ENCODE measurements around the gene GUCY2F.

The GUCY2F gene

GRCh38 chrX:109393859-109394258 lies 88.0 kb downstream of the GUCY2F start:
- no peak for DNase-seq (ENCODE audit: low spot score)

- DNase-seq (ENCODE audit: low spot score) = no peak
Measured at GRCh38 chrX:109392895-109393294, 89.0 kb downstream of the GUCY2F start.

- DNase-seq (ENCODE audit: low spot score) = no peak
Measured at GRCh38 chrX:109390556-109390955, 91.3 kb downstream of the GUCY2F start.

GRCh38 chrX:109389917-109390316 lies 92.0 kb downstream of the GUCY2F start:
- no peak for DNase-seq (ENCODE audit: low spot score)

GRCh38 chrX:109384699-109385098 lies 97.2 kb downstream of the GUCY2F start:
- no peak for DNase-seq (ENCODE audit: low spot score)

- no peak for DNase-seq (ENCODE audit: low spot score)
Measured at GRCh38 chrX:109382332-109382731, 99.6 kb downstream of the GUCY2F start.

- DNase-seq (ENCODE audit: low spot score) = no peak
Measured at GRCh38 chrX:109378281-109378680, 103.6 kb downstream of the GUCY2F start.

- no peak for DNase-seq (ENCODE audit: low spot score)
Measured at GRCh38 chrX:109374262-109374960, 107.5 kb downstream of the GUCY2F start.

- DNase-seq (ENCODE audit: low spot score) = no peak
Measured at GRCh38 chrX:109373468-109373867, 108.4 kb downstream of the GUCY2F start.

GRCh38 chrX:109372716-109373115 lies 109.2 kb downstream of the GUCY2F start:
- no peak for DNase-seq (ENCODE audit: low spot score)

GRCh38 chrX:109372291-109372690 lies 109.6 kb downstream of the GUCY2F start:
- DNase-seq (ENCODE audit: low spot score) = no peak

GRCh38 chrX:109362101-109362500 lies 119.8 kb downstream of the GUCY2F start:
- DNase-seq (ENCODE audit: low spot score) = no peak

GRCh38 chrX:109360301-109360700 lies 121.6 kb downstream of the GUCY2F start:
- no peak for DNase-seq (ENCODE audit: low spot score)

GRCh38 chrX:109357706-109358105 lies 124.2 kb downstream of the GUCY2F start:
- no peak for DNase-seq (ENCODE audit: low spot score)

- no peak for DNase-seq (ENCODE audit: low spot score)
Measured at GRCh38 chrX:109356684-109357083, 125.2 kb downstream of the GUCY2F start.

- no peak for DNase-seq (ENCODE audit: low spot score)
Measured at GRCh38 chrX:109352066-109352588, 129.8 kb downstream of the GUCY2F start.

- DNase-seq (ENCODE audit: low spot score) = no peak
Measured at GRCh38 chrX:109351557-109351956, 130.3 kb downstream of the GUCY2F start.

- DNase-seq (ENCODE audit: low spot score) = no peak
Measured at GRCh38 chrX:109350551-109350950, 131.3 kb downstream of the GUCY2F start.

- no peak for DNase-seq (ENCODE audit: low spot score)
Measured at GRCh38 chrX:109350051-109350450, 131.8 kb downstream of the GUCY2F start.

- DNase-seq (ENCODE audit: low spot score) = no peak
Measured at GRCh38 chrX:109347632-109348031, 134.3 kb downstream of the GUCY2F start.

GRCh38 chrX:109346491-109346890 lies 135.4 kb downstream of the GUCY2F start:
- DNase-seq (ENCODE audit: low spot score) = no peak

GRCh38 chrX:109345856-109346255 lies 136.0 kb downstream of the GUCY2F start:
- DNase-seq (ENCODE audit: low spot score) = no peak

- DNase-seq (ENCODE audit: low spot score) = no peak
Measured at GRCh38 chrX:109344678-109345077, 137.2 kb downstream of the GUCY2F start.

- DNase-seq (ENCODE audit: low spot score) = no peak
Measured at GRCh38 chrX:109344101-109344500, 137.8 kb downstream of the GUCY2F start.

Measured in CD4-positive, alpha-beta T cell treated with Interleukin-6 at 100 ng/mL for 8 hours (primary cell).